ENCODE measurements around the gene PRRG3.

Gene PRRG3

GRCh38 chrX:151704041-151704663, 8.9 kb downstream of the PRRG3 start:
- H3K36me3 ChIP-seq (ENCODE audit: control insufficient read depth, insufficient read depth, low read length), result no peaks in the 10 kb centered on the region
- WGBS (ENCODE audit: insufficient coverage, insufficient read length), result no CpG with 5 or more reads among the region's 13 CpGs
- no peak overlapping the region for H3K27ac ChIP-seq (ENCODE audit: low read length)
- H3K9me3 ChIP-seq (ENCODE audit: control insufficient read depth, insufficient read depth, low read length), result no peaks in the 10 kb centered on the region
- no peaks in the 10 kb centered on the region for H3K4me1 ChIP-seq (ENCODE audit: control insufficient read depth, insufficient read depth, low read length)
- no peak for DNase-seq (ENCODE audit: low read depth, low spot score)
- no peaks in the 10 kb centered on the region for H3K27me3 ChIP-seq (ENCODE audit: control insufficient read depth, insufficient read depth, low read length)
- H3K4me3 ChIP-seq (ENCODE audit: low read length), result no peak overlapping the region

- no CpG with 5 or more reads among the region's 7 CpGs for WGBS (ENCODE audit: insufficient coverage, insufficient read length)
Measured at GRCh38 chrX:151708821-151709220, 13.6 kb downstream of the PRRG3 start.

GRCh38 chrX:151710457-151710856, 15.2 kb downstream of the PRRG3 start:
- DNase-seq (ENCODE audit: low read depth, low spot score), result no peak
- H3K9me3 ChIP-seq (ENCODE audit: control insufficient read depth, insufficient read depth, low read length), result no peaks in the 10 kb centered on the region
- no peaks in the 10 kb centered on the region for H3K27me3 ChIP-seq (ENCODE audit: control insufficient read depth, insufficient read depth, low read length)
- H3K4me3 ChIP-seq (ENCODE audit: low read length), result no peak overlapping the region
- H3K27ac ChIP-seq (ENCODE audit: low read length), result no peak overlapping the region
- peaks cover 2% of the 10 kb centered on the region; the same call in 1 of the 2 replicates for H3K4me1 ChIP-seq (ENCODE audit: control insufficient read depth, insufficient read depth, low read length)
- no CpG with 5 or more reads among the region's 2 CpGs for WGBS (ENCODE audit: insufficient coverage, insufficient read length)
- no peaks in the 10 kb centered on the region for H3K36me3 ChIP-seq (ENCODE audit: control insufficient read depth, insufficient read depth, low read length)

More at GRCh38 chrX:151708821-151709220, 13.6 kb downstream of the PRRG3 start:
- H3K27ac ChIP-seq (ENCODE audit: low read length), result no peak overlapping the region
- H3K9me3 ChIP-seq (ENCODE audit: control insufficient read depth, insufficient read depth, low read length), result no peaks in the 10 kb centered on the region
- no peaks in the 10 kb centered on the region for H3K36me3 ChIP-seq (ENCODE audit: control insufficient read depth, insufficient read depth, low read length)
- H3K4me1 ChIP-seq (ENCODE audit: control insufficient read depth, insufficient read depth, low read length), result no peaks in the 10 kb centered on the region; the same call in 1 of the 2 replicates
- no peak overlapping the region for H3K4me3 ChIP-seq (ENCODE audit: low read length)
- H3K27me3 ChIP-seq (ENCODE audit: control insufficient read depth, insufficient read depth, low read length), result no peaks in the 10 kb centered on the region
- DNase-seq (ENCODE audit: low read depth, low spot score), result no peak

DNA sequence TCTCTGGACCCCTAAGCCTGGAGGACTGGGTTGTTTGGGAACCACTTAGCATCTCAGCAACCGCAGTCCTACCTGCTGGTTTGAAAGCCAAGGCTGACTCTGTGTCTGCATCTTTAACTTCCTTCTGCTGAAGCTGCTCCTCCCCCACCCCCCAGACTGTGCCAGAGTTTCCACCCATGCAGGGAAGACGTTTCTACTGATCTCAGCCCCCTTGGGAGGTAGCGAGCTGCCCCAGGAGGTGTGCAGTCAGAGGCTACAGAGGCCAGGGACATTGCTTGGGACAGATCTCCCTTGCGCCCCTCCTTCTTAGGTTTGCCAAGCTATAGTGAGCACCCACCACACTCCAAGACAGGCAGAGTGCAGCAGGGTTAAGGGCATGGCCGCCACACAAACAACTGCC, 15.9 kb downstream of the PRRG3 start:
- H3K27me3 ChIP-seq (ENCODE audit: control insufficient read depth, insufficient read depth, low read length), result no peaks in the 10 kb centered on the region
- peaks cover 2% of the 10 kb centered on the region; the same call in 1 of the 2 replicates for H3K4me1 ChIP-seq (ENCODE audit: control insufficient read depth, insufficient read depth, low read length)
- H3K4me3 ChIP-seq (ENCODE audit: low read length), result no peak overlapping the region
- WGBS (ENCODE audit: insufficient coverage, insufficient read length), result no CpG with 5 or more reads among the region's 5 CpGs
- H3K9me3 ChIP-seq (ENCODE audit: control insufficient read depth, insufficient read depth, low read length), result no peaks in the 10 kb centered on the region
- no peak for DNase-seq (ENCODE audit: low read depth, low spot score)
- H3K36me3 ChIP-seq (ENCODE audit: control insufficient read depth, insufficient read depth, low read length), result no peaks in the 10 kb centered on the region
- no peak overlapping the region for H3K27ac ChIP-seq (ENCODE audit: low read length)

GRCh38 chrX:151711787-151712186, 16.5 kb downstream of the PRRG3 start:
- H3K27me3 ChIP-seq (ENCODE audit: control insufficient read depth, insufficient read depth, low read length), result no peaks in the 10 kb centered on the region
- H3K9me3 ChIP-seq (ENCODE audit: control insufficient read depth, insufficient read depth, low read length), result no peaks in the 10 kb centered on the region
- H3K36me3 ChIP-seq (ENCODE audit: control insufficient read depth, insufficient read depth, low read length), result no peaks in the 10 kb centered on the region
- H3K27ac ChIP-seq (ENCODE audit: low read length), result no peak overlapping the region
- DNase-seq (ENCODE audit: low read depth, low spot score), result no peak
- H3K4me1 ChIP-seq (ENCODE audit: control insufficient read depth, insufficient read depth, low read length), result peaks cover 2% of the 10 kb centered on the region; the same call in 1 of the 2 replicates
- H3K4me3 ChIP-seq (ENCODE audit: low read length), result no peak overlapping the region
- no CpG with 5 or more reads among the region's 2 CpGs for WGBS (ENCODE audit: insufficient coverage, insufficient read length)

DNA sequence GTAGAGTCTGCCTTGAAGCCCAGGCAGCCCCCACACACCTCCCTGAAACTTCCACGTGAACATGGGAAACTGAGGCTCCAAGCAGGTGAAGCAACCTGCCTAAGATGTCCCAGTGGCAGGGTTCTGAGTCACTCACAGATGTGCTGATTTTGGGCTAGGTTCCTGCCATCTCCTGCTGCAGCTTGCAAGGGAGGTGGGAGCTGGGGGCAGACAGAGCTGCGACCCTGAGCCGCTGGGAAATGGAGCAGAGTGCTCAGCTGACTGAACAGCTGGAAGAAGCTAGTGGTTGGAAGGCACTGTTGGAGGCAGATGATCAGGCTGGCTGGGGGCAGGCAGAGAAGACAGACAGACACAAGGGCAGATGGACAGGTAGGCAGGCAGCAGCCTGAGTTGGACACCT, 17.0 kb downstream of the PRRG3 start:
- Histone ChIP-seq H3K27me3 (ENCODE audit: control insufficient read depth, insufficient read depth, low read length) (no peaks in the 10 kb centered on the region), H3K4me1 (ENCODE audit: control insufficient read depth, insufficient read depth, low read length) (peaks cover 2% of the 10 kb centered on the region; the same call in 1 of the 2 replicates)
- WGBS (ENCODE audit: insufficient coverage, insufficient read length), result no CpG with 5 or more reads among the region's 3 CpGs

GRCh38 chrX:151713849-151714248, 18.6 kb downstream of the PRRG3 start:
- DNase-seq (ENCODE audit: low read depth, low spot score), result no peak
- no peak overlapping the region for H3K27ac ChIP-seq (ENCODE audit: low read length)
- no peak overlapping the region for H3K4me3 ChIP-seq (ENCODE audit: low read length)
- H3K27me3 ChIP-seq (ENCODE audit: control insufficient read depth, insufficient read depth, low read length), result no peaks in the 10 kb centered on the region
- H3K9me3 ChIP-seq (ENCODE audit: control insufficient read depth, insufficient read depth, low read length), result no peaks in the 10 kb centered on the region
- no CpG with 5 or more reads among the region's 3 CpGs for WGBS (ENCODE audit: insufficient coverage, insufficient read length)
- no peaks in the 10 kb centered on the region for H3K36me3 ChIP-seq (ENCODE audit: control insufficient read depth, insufficient read depth, low read length)
- H3K4me1 ChIP-seq (ENCODE audit: control insufficient read depth, insufficient read depth, low read length), result peaks cover 2% of the 10 kb centered on the region; the same call in 1 of the 2 replicates

More for the DNA sequence above, 17.0 kb downstream of the PRRG3 start:
- H3K9me3 ChIP-seq (ENCODE audit: control insufficient read depth, insufficient read depth, low read length), result no peaks in the 10 kb centered on the region
- no peak overlapping the region for H3K4me3 ChIP-seq (ENCODE audit: low read length)
- no peak overlapping the region for H3K27ac ChIP-seq (ENCODE audit: low read length)
- H3K36me3 ChIP-seq (ENCODE audit: control insufficient read depth, insufficient read depth, low read length), result no peaks in the 10 kb centered on the region
- DNase-seq (ENCODE audit: low read depth, low spot score), result no peak

GRCh38 chrX:151714362-151714761, 19.1 kb downstream of the PRRG3 start:
- Histone ChIP-seq H3K9me3 (ENCODE audit: control insufficient read depth, insufficient read depth, low read length) (no peaks in the 10 kb centered on the region), H3K36me3 (ENCODE audit: control insufficient read depth, insufficient read depth, low read length) (no peaks in the 10 kb centered on the region), H3K27me3 (ENCODE audit: control insufficient read depth, insufficient read depth, low read length) (no peaks in the 10 kb centered on the region), H3K4me3 (ENCODE audit: low read length) (no peak overlapping the region), H3K4me1 (ENCODE audit: control insufficient read depth, insufficient read depth, low read length) (peaks cover 2% of the 10 kb centered on the region; the same call in 1 of the 2 replicates), H3K27ac (ENCODE audit: low read length) (no peak overlapping the region)
- no CpG with 5 or more reads among the region's 5 CpGs for WGBS (ENCODE audit: insufficient coverage, insufficient read length)
- DNase-seq (ENCODE audit: low read depth, low spot score), result no peak

- WGBS (ENCODE audit: insufficient coverage, insufficient read length), result no CpG with 5 or more reads among the region's 3 CpGs
- Histone ChIP-seq H3K9me3 (ENCODE audit: control insufficient read depth, insufficient read depth, low read length) (no peaks in the 10 kb centered on the region), H3K4me1 (ENCODE audit: control insufficient read depth, insufficient read depth, low read length) (peaks cover 2% of the 10 kb centered on the region; the same call in 1 of the 2 replicates), H3K27me3 (ENCODE audit: control insufficient read depth, insufficient read depth, low read length) (no peaks in the 10 kb centered on the region), H3K36me3 (ENCODE audit: control insufficient read depth, insufficient read depth, low read length) (no peaks in the 10 kb centered on the region), H3K27ac (ENCODE audit: low read length) (no peak within 1 kb of the TSS), H3K4me3 (ENCODE audit: low read length) (no peak within 1 kb of the TSS)
- no peak for DNase-seq (ENCODE audit: low read depth, low spot score)
Measured at GRCh38 chrX:151715752-151716151, 20.5 kb downstream of the PRRG3 start, which contains the start of gene FATE1. Gene FATE1, plus strand, starts transcription at chrX:151716035. Its CDS starts 85 bp downstream, at chrX:151716120.

DNA sequence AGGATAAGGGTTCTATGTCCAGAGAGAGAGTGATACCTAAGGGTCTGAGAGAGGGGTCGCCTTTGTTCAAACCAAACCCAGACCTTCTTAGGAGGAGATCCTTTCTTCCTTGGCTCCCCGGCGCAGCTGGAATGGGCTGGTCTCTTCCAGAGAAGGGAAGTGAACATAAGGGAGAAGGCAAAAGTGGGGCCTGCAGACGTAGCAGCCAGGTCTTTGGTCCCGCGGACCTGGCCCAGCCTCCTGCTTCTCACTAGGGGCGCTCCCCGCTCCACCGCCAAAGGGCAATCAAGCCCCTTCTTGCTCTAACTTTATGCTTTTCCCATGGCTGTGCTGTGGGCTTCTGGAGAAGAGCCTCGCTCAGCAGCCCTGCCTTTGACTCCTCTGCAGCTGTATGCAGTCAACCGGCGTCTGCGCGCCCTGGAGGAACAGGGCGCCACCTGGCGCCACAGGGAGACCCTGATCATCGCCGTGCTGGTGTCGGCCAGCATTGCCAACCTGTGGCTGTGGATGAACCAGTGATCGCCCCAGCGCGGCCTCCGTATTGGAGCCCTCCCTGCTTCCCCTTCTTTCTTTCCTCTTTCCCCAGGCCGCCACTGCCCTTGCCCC, 27.1 kb downstream of the PRRG3 start:
- Histone ChIP-seq H3K9me3 (ENCODE audit: control insufficient read depth, insufficient read depth, low read length) (no peaks in the 10 kb centered on the region), H3K36me3 (ENCODE audit: control insufficient read depth, insufficient read depth, low read length) (no peaks in the 10 kb centered on the region), H3K4me1 (ENCODE audit: control insufficient read depth, insufficient read depth, low read length) (peaks cover 4% of the 10 kb centered on the region), H3K27me3 (ENCODE audit: control insufficient read depth, insufficient read depth, low read length) (no peaks in the 10 kb centered on the region), H3K27ac (ENCODE audit: low read length) (no peak overlapping the region), H3K4me3 (ENCODE audit: low read length) (no peak overlapping the region)
- no CpG with 5 or more reads among the region's 24 CpGs for WGBS (ENCODE audit: insufficient coverage, insufficient read length)
- peak; percentile 43 for DNase-seq (ENCODE audit: low read depth, low spot score)

Measured in iPS DF 6.9 (cell line).